GM12864 (cell line): ENCODE measurements around the gene RNF8.
A peak's percentile ranks its signal among the peaks of the same experiment; 100 is the strongest.

Experiments
- DNase-seq: peaks from one replicate; pipeline ENCODE4 v3.0.0-alpha.2; 2011; ENCODE audit warnings: low read depth
- H3K4me3 ChIP-seq: 2 replicates; pipeline ENCODE4 v1.5.1; 2011; ENCODE audit warnings: mild to moderate bottlenecking, low read depth, low read length, control low read depth
- TF ChIP-seq, protein P1 (sequence below): IDR thresholded peaks from 2 replicates; pipeline ENCODE4 v1.5.1; 2011; ENCODE audit warnings: low read depth, mild to moderate bottlenecking, moderate library complexity, low read length, control low read depth, inconsistent platforms; ENCODE audit errors: missing control alignments

Gene RNF8

DNA sequence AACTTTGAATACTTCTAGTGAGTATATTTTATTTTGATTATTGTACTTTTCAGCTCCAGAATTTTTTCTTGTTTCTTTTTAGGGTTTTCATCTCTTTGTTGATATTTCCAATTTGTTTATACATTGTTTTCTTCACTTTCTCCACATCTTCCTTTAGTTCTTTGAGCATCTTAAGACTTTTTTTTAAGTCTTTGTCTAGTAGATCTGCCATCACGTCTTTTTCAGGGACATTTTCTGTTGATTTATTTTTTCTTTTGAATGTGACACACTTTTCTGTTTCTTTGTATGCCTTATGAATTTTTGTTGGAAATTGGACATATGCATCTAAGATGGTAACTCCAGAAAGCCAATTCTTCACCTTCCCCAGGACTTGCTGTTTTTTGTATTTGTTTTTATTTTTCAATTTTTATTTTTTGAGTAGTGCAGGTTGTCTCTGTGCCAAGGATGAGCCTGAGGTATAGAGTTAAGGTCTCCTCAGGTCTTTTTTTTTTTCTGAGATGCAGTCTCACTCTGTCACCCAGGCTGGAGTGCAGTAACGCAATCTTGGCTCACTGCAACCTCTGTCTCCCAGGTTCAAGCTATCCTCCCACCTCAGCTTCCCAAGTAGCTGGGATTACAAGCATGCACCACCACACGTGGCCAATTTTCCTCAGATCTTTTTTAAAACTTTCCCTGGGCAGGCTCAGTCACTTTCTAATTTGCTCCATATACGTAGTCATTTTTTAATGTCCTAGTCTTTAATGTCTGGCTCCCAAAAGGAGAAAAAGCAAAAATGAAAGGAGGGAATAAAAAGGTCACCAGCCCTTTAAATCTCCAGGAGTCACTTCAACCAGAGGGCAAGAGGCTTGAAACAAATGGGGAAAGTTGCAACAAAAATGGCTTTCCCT is 72.5 kb downstream of the RNF8 start:
- DNase-seq = no peak
- no peak overlapping the region for H3K4me3 ChIP-seq
- TF ChIP-seq, protein P1, sequence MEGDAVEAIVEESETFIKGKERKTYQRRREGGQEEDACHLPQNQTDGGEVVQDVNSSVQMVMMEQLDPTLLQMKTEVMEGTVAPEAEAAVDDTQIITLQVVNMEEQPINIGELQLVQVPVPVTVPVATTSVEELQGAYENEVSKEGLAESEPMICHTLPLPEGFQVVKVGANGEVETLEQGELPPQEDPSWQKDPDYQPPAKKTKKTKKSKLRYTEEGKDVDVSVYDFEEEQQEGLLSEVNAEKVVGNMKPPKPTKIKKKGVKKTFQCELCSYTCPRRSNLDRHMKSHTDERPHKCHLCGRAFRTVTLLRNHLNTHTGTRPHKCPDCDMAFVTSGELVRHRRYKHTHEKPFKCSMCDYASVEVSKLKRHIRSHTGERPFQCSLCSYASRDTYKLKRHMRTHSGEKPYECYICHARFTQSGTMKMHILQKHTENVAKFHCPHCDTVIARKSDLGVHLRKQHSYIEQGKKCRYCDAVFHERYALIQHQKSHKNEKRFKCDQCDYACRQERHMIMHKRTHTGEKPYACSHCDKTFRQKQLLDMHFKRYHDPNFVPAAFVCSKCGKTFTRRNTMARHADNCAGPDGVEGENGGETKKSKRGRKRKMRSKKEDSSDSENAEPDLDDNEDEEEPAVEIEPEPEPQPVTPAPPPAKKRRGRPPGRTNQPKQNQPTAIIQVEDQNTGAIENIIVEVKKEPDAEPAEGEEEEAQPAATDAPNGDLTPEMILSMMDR = no peak

DNA sequence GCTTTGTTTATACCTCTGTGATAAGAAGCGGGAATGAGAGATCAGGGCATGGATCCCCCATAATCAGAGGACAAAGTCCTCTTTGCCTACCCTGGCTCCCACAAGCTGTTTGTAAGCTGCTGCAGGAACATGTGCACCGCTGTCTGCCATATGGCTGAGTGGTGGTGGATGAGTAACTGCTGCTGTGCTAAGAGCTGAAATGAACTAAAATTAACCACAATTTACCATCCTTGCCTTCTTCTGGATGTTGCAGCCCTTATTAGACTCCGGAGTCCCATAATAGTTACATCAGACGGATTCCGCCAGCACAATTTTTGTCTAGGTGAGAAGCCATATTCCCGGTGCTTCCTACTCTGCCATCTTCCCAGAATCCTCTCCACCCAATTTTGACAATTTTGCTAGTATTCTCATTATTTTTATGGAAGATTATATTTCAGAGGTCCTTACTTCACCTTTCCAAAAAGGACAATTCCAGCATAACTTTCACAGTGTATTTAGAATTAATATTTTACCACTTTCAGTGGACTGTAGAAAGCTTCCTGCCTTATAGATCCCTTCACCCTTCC is 73.2 kb downstream of the RNF8 start:
- H3K4me3 ChIP-seq = no peak overlapping the region
- TF ChIP-seq, protein P1 = no peak
- DNase-seq = no peak

DNA sequence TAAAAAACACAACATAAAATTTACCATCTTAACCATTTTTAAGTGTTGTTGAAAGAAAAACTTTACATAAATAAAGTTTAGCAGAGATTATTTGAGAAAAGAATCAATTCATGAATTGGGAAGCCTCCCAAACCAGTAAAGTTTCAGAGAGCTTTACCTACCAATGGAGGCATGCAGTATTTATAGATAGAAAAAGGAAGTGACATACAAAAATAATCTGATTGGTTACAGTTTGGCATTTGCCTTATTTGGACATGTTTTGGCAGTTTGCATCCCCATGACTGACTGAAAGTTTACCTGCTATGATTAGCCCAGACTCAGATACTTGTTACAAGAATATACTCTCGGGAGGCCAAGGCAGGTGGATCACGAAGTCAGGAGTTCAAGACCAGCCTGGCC is 75.6 kb downstream of the RNF8 start:
- DNase-seq = peak; percentile 25
- TF ChIP-seq, protein P1 = no peak
- H3K4me3 ChIP-seq = no peak overlapping the region

DNA sequence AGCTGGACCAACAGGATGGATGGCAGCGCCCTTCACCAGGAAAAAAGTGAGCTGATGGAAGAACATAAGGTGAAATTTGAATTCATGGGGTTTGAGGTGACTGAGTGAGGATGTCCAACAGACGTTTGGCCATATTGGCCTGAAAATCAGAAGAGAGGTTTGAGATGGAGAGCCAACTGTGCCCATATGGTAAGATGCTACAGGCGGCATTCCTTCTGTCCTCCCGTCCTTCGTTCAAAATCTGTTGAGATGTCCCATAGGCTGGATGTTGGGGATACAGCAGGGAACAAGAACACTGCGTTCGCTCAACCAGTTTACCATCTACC is 78.8 kb downstream of the RNF8 start:
- H3K4me3 ChIP-seq = peak overlapping the region; percentile 60
- DNase-seq = peak; percentile 5
- TF ChIP-seq, protein P1 = no peak

DNA sequence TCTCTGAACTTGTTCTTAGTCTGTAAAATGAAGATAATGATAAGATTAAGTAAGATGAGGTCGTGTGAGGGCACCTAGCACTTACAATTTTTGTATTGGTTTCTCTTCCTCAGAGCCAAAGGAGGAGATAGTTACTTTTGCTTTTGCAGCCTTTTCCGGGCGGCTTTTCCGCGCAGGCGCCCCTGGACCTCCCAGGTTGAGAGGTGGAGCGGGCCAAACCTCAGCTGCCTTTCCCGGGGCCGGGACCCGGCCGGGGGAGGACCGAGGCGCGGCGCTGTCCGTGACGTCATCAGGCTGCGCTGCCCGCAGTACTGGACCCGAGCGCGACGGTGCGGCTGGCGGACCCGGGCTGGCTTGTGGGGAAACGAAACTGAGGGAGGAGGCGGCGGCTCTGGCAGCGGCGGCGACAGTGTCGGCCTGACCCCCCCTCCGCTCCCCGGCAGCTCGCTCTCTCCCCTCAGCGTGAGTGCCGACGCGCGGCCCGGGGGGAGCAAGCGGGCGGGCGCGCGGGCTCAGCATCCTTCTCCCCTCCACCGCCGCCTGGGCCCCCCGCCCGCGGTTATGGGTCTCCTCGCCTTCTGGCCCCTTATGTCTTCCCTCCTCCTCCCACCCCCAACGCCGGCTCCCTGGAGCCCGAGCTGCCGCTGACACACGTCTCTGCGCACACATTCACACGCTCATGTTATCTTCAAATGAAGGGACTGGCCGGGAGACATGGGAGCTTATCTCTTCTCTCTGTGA is 79.3 kb downstream of the RNF8 start, which contains the start of gene CMTR1:
TSS of gene CMTR1 (plus strand) at position 306 of the 741 bp plus-strand sequence. CDS start 2,409 bp downstream, outside the sequence.
- DNase-seq = peak; percentile 82
- TF ChIP-seq, protein P1 = no peak
- peak within 1 kb of the TSS; percentile 60 for H3K4me3 ChIP-seq

DNA sequence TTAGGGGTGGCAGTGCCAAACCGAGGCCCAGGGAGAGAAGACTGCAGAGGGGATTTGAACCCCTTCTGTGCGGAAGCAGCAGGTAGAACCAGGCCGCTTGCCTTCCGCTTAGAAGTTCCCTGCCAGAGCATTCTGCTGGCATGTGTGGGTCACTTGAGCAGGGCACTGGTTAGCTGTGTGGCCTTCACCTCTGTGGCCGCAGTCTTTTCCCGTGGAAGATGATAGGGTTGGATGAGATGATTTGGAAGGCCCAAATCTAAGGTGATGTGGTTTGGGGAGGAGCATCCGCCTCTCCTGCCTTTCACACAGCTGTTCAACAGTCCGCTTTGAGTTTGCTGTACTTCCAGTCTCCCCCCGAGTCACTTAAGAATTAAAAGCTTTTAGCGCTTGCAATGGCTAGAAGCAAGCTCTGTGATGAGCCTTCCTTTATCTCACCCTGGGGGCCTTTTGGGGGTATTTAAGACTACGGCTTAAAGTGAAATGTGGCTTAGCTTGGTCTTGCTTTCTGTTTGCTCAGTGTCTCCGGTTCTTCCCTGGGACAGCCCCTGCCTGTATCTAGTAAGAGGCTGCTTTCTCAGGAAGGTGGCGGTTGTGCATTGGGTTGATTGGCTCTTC is 80.0 kb downstream of the RNF8 start:
- peak overlapping the region; percentile 60 for H3K4me3 ChIP-seq
- peak; percentile 37 for DNase-seq
- TF ChIP-seq, protein P1 = no peak
